PC-3 (cell line): ENCODE data around the gene LRRC45. TPM values are rescaled to one million over a fixed set of nuclear protein-coding genes. Genes with fewer than 3 reads are reported as not detected.

Experiments
- ATAC-seq: fragments of 200-7000 bp; cut with Tn5 transposase; 2 replicates; pipeline ENCODE4 v1.9.1; 2020; ENCODE audit warnings: mild to moderate bottlenecking, moderate library complexity
- BruUV-seq: library from RNA; stranded (reverse); fragments of 400-500 nt; replicated peaks from 2 replicates; lab custom pipeline; 2021; lab: Mats Ljungman, UMichigan
- CTCF ChIA-PET: fragments of 300-600 bp; sonication (Branson Sonifier 250); formaldehyde crosslinking; loops from one replicate; lab custom pipeline; 2022; ENCODE audit warnings: antibody characterized with exemption; lab: Charles Lee
- POLR2A ChIA-PET: fragments of 300-600 bp; sonication (Branson Sonifier 250); formaldehyde crosslinking; loops from one replicate; lab custom pipeline; 2022; ENCODE audit warnings: antibody characterized with exemption; ENCODE audit not compliant: unreplicated experiment; lab: Charles Lee
- DNase-seq: peaks from one replicate; pipeline ENCODE4 v3.0.0-alpha.2; 2015
- H2AFZ ChIP-seq: fragments of 300-600 bp; sonication (generic); 2 replicates; pipeline ENCODE4 v1.6.0; 2016; ENCODE audit warnings: antibody characterized with exemption, low read length
- H3F3A ChIP-seq: fragments of 300-600 bp; sonication (generic); one replicate; pipeline ENCODE4 v1.6.0; 2017; ENCODE audit warnings: antibody characterized with exemption, low read length, control low read depth, mild to moderate bottlenecking; ENCODE audit not compliant: unreplicated experiment
- H3K27ac ChIP-seq: fragments of 300-600 bp; sonication (generic); 2 replicates; pipeline ENCODE4 v1.5.1; 2016; ENCODE audit warnings: mild to moderate bottlenecking, low read length
- H3K27me3 ChIP-seq: fragments of 300-600 bp; sonication (generic); 2 replicates; pipeline ENCODE4 v1.6.1; 2016; ENCODE audit warnings: low read length, mixed read lengths
- H3K36me3 ChIP-seq: fragments of 300-600 bp; sonication (generic); 2 replicates; pipeline ENCODE4 v1.6.1; 2016; ENCODE audit warnings: low read depth, mixed run types, low read length, mixed read lengths
- H3K4me1 ChIP-seq: fragments of 300-600 bp; sonication (generic); 2 replicates; pipeline ENCODE4 v1.5.1; 2016; ENCODE audit warnings: low read length; ENCODE audit not compliant: insufficient read depth
- H3K4me2 ChIP-seq: fragments of 300-600 bp; sonication (generic); 2 replicates; pipeline ENCODE4 v1.6.0; 2016; ENCODE audit warnings: low read length
- H3K4me3 ChIP-seq: fragments of 300-600 bp; sonication (generic); 2 replicates; pipeline ENCODE4 v1.5.1; 2016; ENCODE audit warnings: mild to moderate bottlenecking, low read length, mixed read lengths
- H3K79me2 ChIP-seq: fragments of 300-600 bp; sonication (generic); 2 replicates; pipeline ENCODE4 v1.6.1; 2017; ENCODE audit warnings: low read length, mixed read lengths
- H3K9ac ChIP-seq: fragments of 300-600 bp; sonication (generic); 2 replicates; pipeline ENCODE4 v1.6.0; 2016; ENCODE audit warnings: mild to moderate bottlenecking, low read length
- H3K9me2 ChIP-seq: fragments of 300-600 bp; sonication (generic); replicated peaks from 2 replicates; pipeline ENCODE4 v1.6.1; 2016; ENCODE audit warnings: mixed run types, low read length, mixed read lengths
- H3K9me3 ChIP-seq: fragments of 300-600 bp; sonication (generic); 2 replicates; pipeline ENCODE4 v1.6.1; 2016; ENCODE audit warnings: low read length, mixed read lengths
- H4K20me1 ChIP-seq: fragments of 300-600 bp; sonication (generic); 2 replicates; pipeline ENCODE4 v1.6.1; 2016; ENCODE audit warnings: low read length, mixed read lengths
- EZH2 ChIP-seq: fragments of 300-600 bp; sonication (generic); IDR thresholded peaks from one replicate; pipeline ENCODE4 v1.6.1; 2017; ENCODE audit warnings: antibody characterized with exemption, mild to moderate bottlenecking, low read length; ENCODE audit not compliant: unreplicated experiment
- EZH2phosphoT487 ChIP-seq: fragments of 300-600 bp; sonication (generic); IDR thresholded peaks from 2 replicates; pipeline ENCODE4 v1.6.1; 2018; ENCODE audit warnings: mild to moderate bottlenecking, antibody characterized with exemption, low read length, borderline replicate concordance
- intact Hi-C: fragments of 100-400 bp; cut with micrococcal nuclease; formaldehyde crosslinking; loops from 2 replicates; pipeline ENCODE4 v1.9.0; 2023
- total RNA-seq: library from RNA; depleted of rRNA; stranded (reverse); fragments of >200 nt; gene quantifications from 2 replicates; pipeline ENCODE4 v1.2.3, GENCODE V29; 2014
- TF ChIP-seq, protein P1 (sequence below): fragments of 300-600 bp; sonication (generic); conservative IDR thresholded peaks from 2 replicates; pipeline ENCODE4 v1.5.1; 2017; ENCODE audit warnings: antibody characterized with exemption, low read depth, mild to moderate bottlenecking, low read length

LRRC45 gene
- total RNA-seq, 1 experiment from 2014 or later = 71.5 TPM

DNA sequence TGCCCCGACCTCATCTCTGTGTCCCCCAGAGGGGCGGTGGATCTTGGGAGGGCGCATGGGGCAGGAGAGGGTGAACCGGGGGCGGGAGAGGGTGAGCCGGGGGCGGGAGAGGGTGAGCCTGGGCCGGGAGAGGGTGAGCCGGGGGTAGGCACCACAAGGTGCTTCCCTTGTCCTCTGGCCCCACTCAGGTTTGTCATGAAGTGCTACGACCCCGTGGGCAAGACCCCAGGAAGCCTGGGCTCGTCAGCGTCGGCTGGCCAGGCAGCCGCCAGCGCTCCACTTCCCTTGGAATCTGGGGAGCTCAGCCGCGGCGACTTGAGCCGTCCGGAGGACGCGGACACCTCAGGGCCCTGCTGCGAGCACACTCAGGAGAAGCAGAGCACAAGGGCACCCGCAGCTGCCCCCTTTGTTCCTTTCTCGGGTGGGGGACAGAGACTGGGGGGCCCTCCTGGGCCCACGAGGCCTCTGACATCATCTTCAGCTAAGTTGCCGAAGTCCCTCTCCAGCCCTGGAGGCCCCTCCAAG lies 26.8 kb upstream of the LRRC45 start:
- no peaks in the 10 kb centered on the region for H3K9me2 ChIP-seq
- no TSS peak for BruUV-seq
- no peak overlapping the region for H3K27ac ChIP-seq
- no peak overlapping the region for H3K9ac ChIP-seq
- H2AFZ ChIP-seq = no peak overlapping the region
- H3K4me3 ChIP-seq = no peak overlapping the region
- H3K4me2 ChIP-seq = no peak overlapping the region
- ATAC-seq (no peak), DNase-seq (no peak)
- H3K4me1 ChIP-seq = peaks cover 12% of the 10 kb centered on the region
- intact Hi-C loops = no loop called here
- no peaks in the 10 kb centered on the region for H3K36me3 ChIP-seq
- TF ChIP-seq EZH2phosphoT487 (no peak), EZH2 (no peak)
- TF ChIP-seq, protein P1, sequence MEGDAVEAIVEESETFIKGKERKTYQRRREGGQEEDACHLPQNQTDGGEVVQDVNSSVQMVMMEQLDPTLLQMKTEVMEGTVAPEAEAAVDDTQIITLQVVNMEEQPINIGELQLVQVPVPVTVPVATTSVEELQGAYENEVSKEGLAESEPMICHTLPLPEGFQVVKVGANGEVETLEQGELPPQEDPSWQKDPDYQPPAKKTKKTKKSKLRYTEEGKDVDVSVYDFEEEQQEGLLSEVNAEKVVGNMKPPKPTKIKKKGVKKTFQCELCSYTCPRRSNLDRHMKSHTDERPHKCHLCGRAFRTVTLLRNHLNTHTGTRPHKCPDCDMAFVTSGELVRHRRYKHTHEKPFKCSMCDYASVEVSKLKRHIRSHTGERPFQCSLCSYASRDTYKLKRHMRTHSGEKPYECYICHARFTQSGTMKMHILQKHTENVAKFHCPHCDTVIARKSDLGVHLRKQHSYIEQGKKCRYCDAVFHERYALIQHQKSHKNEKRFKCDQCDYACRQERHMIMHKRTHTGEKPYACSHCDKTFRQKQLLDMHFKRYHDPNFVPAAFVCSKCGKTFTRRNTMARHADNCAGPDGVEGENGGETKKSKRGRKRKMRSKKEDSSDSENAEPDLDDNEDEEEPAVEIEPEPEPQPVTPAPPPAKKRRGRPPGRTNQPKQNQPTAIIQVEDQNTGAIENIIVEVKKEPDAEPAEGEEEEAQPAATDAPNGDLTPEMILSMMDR = no peak
- no peaks in the 10 kb centered on the region for H3K9me3 ChIP-seq
- H3F3A ChIP-seq = no peaks in the 10 kb centered on the region
- H3K79me2 ChIP-seq = no peaks in the 10 kb centered on the region
- H4K20me1 ChIP-seq = no peaks in the 10 kb centered on the region
- no peaks in the 10 kb centered on the region for H3K27me3 ChIP-seq
- ChIA-PET POLR2A (no interaction called here), CTCF (no interaction called here)

DNA sequence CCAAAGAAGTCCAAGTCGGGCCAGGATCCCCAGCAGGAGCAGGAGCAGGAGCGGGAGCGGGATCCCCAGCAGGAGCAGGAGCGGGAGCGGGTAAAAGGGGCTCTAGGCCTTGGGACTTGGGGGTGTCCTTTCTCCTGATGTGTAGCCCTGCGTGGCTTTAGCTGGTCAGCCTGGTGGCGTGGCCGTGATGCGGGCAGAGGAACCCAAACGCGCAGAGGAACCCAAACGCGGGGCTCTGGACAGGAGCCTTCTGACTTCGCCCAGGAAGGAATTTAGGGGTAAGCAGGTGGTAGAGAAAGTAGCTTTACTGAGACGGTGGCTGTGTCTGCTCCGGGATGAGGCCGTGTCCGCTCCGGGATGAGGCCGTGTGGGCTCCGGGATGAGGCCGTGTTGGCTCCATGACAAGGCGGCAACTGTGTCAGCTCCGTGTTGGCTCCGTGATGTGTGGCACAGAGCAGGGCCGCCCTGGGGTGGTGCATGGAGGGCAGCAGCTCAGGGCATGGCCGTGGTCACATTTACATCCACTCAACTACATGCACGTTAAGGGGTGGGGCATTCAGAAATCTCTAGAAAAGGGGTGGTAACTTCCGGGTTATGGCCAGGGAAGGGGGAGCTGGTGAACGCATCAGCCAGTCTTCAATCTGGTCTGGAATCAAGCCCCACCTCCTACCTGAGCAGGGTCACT lies 26.2 kb upstream of the LRRC45 start:
- H2AFZ ChIP-seq = no peak overlapping the region
- intact Hi-C loops = no loop called here
- POLR2A ChIA-PET = no interaction called here
- H3K27ac ChIP-seq = no peak overlapping the region
- TF ChIP-seq EZH2phosphoT487 = no peak
- TF ChIP-seq EZH2 = no peak
- TF ChIP-seq, protein P1 = no peak
- H3K4me1 ChIP-seq = peaks cover 6% of the 10 kb centered on the region
- H3K4me3 ChIP-seq = no peak overlapping the region
- BruUV-seq = no TSS peak
- no peaks in the 10 kb centered on the region for H4K20me1 ChIP-seq
- H3F3A ChIP-seq = no peaks in the 10 kb centered on the region
- no peaks in the 10 kb centered on the region for H3K27me3 ChIP-seq
- CTCF ChIA-PET = no interaction called here
- H3K79me2 ChIP-seq = no peaks in the 10 kb centered on the region
- H3K36me3 ChIP-seq = no peaks in the 10 kb centered on the region
- H3K9ac ChIP-seq = no peak overlapping the region
- DNase-seq = no peak
- no peaks in the 10 kb centered on the region for H3K9me3 ChIP-seq
- no peak for ATAC-seq
- no peaks in the 10 kb centered on the region for H3K9me2 ChIP-seq
- H3K4me2 ChIP-seq = no peak overlapping the region

DNA sequence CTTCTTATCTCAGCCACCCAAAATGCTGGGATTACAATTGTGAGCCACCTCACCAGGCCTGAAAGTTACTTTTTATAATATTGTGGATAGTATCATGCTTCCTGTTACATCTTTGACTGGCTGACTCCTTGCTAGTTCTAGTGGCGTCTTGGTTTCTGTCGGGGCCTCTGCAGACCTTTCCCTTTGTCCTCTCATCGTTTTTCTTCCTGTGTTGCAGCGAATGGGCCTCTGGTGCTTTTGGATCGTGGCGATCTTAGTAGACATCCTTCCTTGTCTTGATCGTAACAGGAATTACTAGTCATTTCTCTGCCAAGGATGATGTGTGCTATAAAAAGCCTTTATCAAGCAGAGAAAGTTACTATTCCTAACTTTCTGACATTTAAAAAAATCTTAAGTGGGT lies 24.9 kb upstream of the LRRC45 start:
- Histone ChIP-seq H2AFZ (no peak overlapping the region), H3K4me2 (no peak overlapping the region), H3F3A (no peaks in the 10 kb centered on the region), H4K20me1 (no peaks in the 10 kb centered on the region), H3K9me3 (no peaks in the 10 kb centered on the region), H3K4me3 (no peak overlapping the region), H3K4me1 (peaks cover 7% of the 10 kb centered on the region), H3K27ac (no peak overlapping the region), H3K36me3 (no peaks in the 10 kb centered on the region), H3K9me2 (no peaks in the 10 kb centered on the region), H3K27me3 (no peaks in the 10 kb centered on the region), H3K9ac (no peak overlapping the region), H3K79me2 (no peaks in the 10 kb centered on the region)
- TF ChIP-seq EZH2phosphoT487 = no peak
- TF ChIP-seq, protein P1 = no peak
- TF ChIP-seq EZH2 = no peak
- intact Hi-C loops = no loop called here
- POLR2A ChIA-PET = no interaction called here
- no TSS peak for BruUV-seq
- CTCF ChIA-PET = no interaction called here
- no peak for ATAC-seq
- DNase-seq = no peak
